DOHH2 (cell line): ENCODE data around the gene KIF25.
"Not testable (repeated sequence)": the region's sequence is repeated elsewhere in the genome, so short reads cannot be mapped to it uniquely, and the experiment has no call there.

Experiments
- CTCF ChIP-seq: fragments of 200-600 bp; sonication (generic); IDR thresholded peaks from one replicate; pipeline ENCODE4 v1.5.1; 2014; ENCODE audit warnings: antibody characterized with exemption, mild to moderate bottlenecking, low read depth, low read length; ENCODE audit not compliant: poor library complexity, severe bottlenecking
- EZH2phosphoT487 ChIP-seq: fragments of 200-600 bp; sonication (generic); IDR thresholded peaks from 2 replicates; pipeline ENCODE4 v1.6.1; 2017; ENCODE audit warnings: borderline replicate concordance, mild to moderate bottlenecking, antibody characterized with exemption, low read length, moderate library complexity, mixed read lengths

DNA sequence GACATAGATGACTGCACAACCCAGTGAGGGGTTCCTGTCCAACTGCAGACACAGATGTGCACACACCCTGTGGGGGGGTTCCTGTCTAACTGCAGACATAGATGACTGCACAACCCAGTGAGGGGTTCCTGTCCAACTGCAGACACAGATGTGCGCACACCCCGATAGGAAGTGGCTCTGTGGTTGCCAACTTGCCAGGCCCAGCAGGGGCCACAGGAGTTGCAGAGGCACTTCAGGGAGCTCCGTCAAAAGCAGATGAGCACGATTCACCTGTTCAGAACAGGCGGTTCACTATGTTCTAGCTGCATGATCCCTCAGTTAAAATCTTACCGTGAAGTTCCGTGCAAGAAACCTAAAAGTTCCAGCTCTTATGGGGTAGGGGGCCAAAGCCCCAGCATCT lies 79.9 kb downstream of the KIF25 start:
- TF ChIP-seq EZH2phosphoT487, CTCF: not testable (repeated sequence)
